Cortex of kidney (tissue), 1 donor: Measurements from ENCODE around the gene SIK2.

Experiments
- DNase-seq: peaks from one replicate; lab custom pipeline; 2025; lab: John Stamatoyannopoulos, UW

The SIK2 gene

DNA sequence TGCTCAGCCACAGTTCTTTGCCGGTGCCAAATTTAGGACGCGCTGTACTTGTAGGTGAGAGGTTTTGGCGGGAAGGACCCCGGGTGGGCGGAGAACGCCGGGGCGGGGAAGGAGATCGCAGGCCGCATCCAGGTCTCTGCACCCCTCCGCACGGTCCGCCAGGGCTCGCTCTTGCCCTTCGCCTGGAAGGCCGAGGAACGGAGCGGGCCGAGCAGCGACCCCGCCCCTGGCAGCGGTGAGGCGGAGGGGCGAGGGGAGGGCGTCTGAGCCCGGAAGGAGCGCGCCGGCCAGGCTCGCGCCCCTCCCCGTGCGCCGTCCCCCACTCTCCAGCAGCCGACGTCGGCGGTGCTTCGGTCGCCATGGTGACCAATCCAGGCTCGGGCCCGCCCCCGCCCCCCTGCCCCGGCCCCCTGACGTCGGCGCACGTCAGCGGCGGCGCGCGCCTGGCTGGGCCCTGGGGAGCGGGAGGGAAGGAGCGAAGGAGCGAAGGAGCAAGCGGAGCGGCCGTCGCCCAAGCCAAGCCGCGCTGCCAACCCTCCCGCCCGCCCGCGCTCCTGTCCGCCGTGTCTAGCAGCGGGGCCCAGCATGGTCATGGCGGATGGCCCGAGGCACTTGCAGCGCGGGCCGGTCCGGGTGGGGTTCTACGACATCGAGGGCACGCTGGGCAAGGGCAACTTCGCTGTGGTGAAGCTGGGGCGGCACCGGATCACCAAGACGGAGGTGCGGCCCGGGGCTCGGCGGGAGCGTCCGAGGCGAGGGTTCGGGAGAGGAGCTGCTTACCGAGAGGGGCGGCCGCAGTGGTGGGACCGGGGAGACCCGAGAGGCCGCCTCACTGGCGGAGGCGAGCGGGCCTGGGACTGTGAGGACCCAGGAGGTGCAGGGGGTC is at the start of gene SIK2:
SIK2 (plus strand) TSS at position 471 of the 886 bp plus-strand sequence; CDS start at position 586, 115 bp downstream.
- DNase-seq, result peak; percentile 97

GRCh38 chr11:111554532-111554931 is 47.7 kb upstream of the SIK2 start:
- DNase-seq, result no peak

DNA sequence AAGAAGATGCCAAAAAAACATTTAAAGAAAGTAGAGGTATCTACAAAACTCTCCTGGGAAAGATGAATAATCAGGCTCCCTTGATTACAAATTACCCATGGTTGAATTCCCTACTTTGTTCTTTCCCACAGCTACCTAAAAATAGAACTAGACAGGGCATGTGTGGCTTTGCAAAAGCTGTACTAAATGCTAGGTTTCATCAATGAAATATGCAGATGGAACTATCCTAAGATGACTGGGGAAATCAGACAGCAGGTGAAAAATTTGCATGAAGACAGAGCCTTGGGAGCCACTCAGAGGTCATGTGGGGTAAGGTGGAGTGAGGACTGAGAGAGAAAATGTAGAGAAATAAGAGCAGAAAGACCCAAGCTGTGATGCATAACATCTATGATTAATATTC is 47.0 kb upstream of the SIK2 start:
- DNase-seq, result no peak

- no peak for DNase-seq
These were observed 44.7 kb upstream of the SIK2 start for GRCh38 chr11:111557425-111558111.

- no peak for DNase-seq
These were observed 42.3 kb upstream of the SIK2 start for GRCh38 chr11:111559800-111560464.

- no peak for DNase-seq
These were observed 41.4 kb upstream of the SIK2 start for GRCh38 chr11:111560800-111561199.

- no peak for DNase-seq
These were observed 40.9 kb upstream of the SIK2 start for GRCh38 chr11:111561306-111561705.

- no peak for DNase-seq
These were observed 40.4 kb upstream of the SIK2 start for GRCh38 chr11:111561791-111562325.

DNA sequence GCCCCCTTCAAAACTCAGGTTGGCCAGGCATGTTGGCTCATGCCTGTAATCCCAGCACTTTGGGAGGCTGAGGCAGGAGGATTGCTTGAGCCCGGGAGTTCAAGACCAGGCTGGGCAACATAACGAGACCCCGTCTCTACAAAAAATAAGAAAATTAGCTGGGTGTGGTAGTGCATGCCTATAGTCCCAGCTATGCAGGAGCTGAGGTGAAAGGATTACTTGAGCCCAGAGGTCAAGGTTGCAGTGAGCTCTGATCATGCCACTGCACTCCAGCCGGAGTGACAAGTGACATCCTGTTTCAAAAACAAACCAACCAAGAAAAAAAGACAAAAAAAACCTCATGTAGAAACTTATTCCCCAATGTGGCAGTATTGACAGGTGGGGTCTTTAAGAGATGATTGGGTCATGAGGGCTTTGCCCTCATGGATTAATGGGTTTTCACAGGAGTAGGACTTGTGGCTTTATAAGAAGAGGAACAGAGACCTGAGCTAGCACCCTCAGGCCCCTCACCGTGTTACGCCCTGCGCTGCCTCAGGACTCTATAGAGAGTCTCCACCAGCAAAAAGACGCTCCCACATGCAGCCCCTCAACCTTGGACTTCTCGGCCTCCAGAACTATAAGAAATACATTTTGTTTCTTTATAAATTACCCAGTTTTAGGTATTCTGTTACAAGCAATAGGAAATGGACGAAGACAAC is 39.4 kb upstream of the SIK2 start:
- no peak for DNase-seq

DNA sequence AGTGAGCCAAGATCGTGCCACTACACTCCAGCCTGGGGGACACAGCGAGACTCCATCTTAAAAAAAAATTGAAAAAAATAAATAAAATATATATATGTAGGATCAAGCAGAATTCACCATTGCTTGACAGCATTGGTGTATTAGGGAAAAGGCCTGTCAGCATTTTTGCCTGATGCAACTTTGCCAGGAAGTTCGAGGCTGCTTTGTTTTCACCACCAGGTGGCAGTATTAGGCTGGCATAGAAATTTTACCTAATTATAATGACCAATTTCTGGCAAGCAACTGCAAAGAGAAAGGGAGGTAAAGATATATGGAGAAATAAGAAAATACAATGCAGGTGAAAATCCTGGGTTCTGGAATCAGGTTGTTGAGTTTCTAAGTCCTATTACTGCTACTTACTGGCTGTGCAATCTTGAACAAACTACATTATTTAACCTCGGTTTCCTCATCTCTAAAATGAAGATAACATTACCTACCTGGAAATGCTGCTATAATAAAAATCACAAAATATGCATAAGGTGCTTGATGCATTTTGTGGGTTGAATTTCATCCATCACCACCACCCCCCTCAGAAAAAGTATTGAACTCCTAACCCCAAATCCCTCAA is 37.0 kb upstream of the SIK2 start:
- no peak for DNase-seq

DNA sequence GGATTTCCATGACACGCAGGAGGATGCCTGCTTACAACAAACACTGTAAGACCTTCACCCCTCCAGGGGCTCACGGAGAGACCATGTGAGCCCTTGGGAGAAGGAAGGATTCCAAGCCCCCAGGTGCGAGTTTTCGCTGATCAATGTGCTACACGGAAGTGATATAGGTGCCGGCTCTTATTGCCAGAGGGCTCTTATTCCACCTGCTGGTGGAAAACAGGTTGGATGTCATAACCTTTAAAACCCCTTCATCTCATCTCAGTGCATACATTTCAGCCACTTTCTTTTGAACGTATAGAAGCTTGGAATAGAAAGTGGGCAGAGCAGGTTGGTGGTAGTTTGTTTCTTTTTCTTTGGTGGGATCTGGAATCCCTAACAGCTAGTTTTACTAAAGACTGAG is 35.9 kb upstream of the SIK2 start:
- no peak for DNase-seq

DNA sequence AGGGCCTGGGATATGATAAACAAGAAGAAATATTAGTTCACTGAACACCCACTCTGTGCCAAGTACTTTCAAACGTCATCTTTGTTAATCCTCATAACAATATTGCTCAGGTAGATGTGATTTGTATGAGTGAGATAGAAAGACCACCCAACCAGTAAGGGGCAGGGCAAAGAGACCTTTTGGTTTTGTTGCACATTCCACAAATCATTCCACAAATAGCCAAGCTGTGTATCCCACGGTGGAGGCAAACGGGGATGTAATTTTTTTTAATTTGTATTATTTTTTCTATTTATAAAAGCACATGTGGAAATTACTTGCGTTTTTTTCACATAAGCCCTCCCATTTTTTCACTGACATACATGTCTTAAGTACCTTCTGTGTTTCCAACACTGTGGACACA is 32.8 kb upstream of the SIK2 start:
- DNase-seq, result no peak

GRCh38 chr11:111570796-111571195 is 31.5 kb upstream of the SIK2 start:
- no peak for DNase-seq

DNA sequence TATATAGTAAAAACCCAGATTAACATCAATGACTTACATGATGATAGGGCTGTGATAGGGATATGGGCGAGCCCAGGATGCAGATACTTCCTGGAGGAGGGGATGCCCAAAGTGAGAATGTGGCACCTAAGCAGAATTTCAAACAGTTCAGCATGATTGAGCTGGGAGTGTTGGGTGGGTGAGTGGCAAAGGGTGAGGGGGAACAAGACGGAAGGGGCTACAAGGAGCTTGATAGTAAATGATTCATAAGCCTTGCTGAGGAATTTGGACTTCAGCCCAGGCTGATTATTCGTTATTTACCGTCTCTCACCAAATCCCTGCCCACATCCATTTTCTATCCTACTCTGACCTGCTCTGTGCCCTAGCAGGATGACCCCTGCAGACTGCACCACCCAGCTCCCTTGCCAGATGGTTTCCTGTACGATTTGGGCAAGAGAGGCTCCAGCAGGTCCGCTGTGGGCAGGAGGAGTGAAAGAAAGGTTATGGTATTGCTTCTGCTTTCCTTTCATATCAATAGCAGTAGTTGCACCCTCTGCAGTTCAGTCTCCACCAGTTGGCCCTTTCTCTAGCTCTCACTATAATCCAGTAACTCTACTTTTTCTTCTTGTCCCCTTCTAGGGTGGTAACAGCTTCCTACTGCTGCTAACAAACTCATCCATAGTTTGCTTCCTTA is 30.3 kb upstream of the SIK2 start:
- no peak for DNase-seq

GRCh38 chr11:111572581-111572980 is 29.7 kb upstream of the SIK2 start:
- no peak for DNase-seq

- DNase-seq, result no peak
These were observed 28.4 kb upstream of the SIK2 start for GRCh38 chr11:111573821-111574249.

- no peak for DNase-seq
These were observed 27.6 kb upstream of the SIK2 start for GRCh38 chr11:111574373-111575225.

- DNase-seq, result no peak
These were observed 26.5 kb upstream of the SIK2 start for GRCh38 chr11:111575740-111576139.

DNA sequence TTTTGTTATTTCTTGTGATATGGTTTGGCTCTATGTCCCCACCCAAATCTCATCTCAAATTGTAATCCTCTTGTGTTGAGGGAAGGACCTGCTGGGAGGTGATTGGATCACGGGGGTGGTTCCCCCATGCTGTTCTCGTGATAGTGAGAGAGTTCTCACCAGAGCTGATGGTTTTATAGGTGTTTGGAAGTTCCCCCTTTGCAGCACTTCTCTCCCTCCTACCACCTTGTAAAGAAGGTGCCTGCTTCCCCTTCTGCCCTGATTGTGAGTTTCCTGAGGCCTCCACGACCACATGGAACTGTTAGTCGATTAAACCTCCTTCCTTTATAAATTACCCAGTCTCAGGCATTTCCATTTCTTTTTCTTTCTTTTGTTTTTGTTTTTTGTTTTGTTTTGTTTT is 24.4 kb upstream of the SIK2 start:
- DNase-seq, result no peak

DNA sequence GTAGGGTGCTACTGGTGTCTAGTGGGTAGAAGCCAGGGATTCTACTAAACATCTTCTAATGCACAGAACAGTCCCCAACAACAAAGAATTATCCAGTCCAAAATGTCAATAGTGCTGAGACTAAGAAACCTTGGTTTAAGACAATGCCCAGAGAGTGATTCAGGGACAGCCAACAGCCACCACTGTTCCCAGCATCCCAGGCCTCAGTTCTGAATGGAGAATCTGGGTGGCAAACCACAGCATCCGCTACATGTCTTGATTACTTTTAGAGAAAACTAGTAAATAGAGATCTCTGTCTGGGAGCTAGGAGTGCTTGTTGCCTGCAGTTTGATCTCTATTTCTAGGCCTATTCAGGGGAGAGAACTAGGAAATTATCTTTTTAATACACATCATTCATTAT is 20.9 kb upstream of the SIK2 start:
- no peak for DNase-seq
